Breast epithelium (tissue), 3 donors: ENCODE results near the gene NCOA1.

Source experiments
- POLR2A ChIP-seq: fragments of 450-650 bp; IDR thresholded peaks from one replicate; pipeline ENCODE4 v1.6.1; 2016; ENCODE audit warnings: antibody characterized with exemption, mild to moderate bottlenecking, moderate library complexity
- POLR2AphosphoS5 ChIP-seq, 3 donors: sonication (generic); formaldehyde crosslinking; IDR thresholded peaks; one replicate each; pipeline ENCODE4 v1.6.1; 2017; ENCODE audit warnings: antibody characterized with exemption in 3 of 3
- TF ChIP-seq, protein P1 (sequence below), 3 donors: fragments of 450-650 bp; IDR thresholded peaks; one replicate each; pipeline ENCODE4 v1.5.1; 2016 to 2017; ENCODE audit warnings: antibody characterized with exemption in 3 of 3, mild to moderate bottlenecking in 3 of 3, moderate library complexity in 3 of 3

DNA sequence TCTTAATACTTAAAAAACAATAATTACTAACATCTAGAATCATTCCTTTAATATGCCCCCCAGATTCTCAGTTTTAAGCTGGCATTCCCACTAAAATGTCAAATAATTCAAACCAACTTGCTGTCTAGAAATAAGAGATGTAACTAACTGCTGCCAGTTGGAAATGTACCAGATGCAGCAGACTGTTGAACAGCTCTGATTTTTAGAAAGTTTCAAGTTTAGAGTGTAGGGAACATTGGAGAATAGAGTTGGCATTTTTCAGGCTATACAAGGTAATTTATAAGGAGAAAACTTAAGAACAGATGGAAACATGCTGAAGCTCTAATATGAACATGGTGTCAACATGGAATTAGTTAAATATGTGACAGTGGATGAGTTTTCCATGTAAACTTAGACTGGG lies 200.8 kb downstream of the NCOA1 start:
- TF ChIP-seq, protein P1, sequence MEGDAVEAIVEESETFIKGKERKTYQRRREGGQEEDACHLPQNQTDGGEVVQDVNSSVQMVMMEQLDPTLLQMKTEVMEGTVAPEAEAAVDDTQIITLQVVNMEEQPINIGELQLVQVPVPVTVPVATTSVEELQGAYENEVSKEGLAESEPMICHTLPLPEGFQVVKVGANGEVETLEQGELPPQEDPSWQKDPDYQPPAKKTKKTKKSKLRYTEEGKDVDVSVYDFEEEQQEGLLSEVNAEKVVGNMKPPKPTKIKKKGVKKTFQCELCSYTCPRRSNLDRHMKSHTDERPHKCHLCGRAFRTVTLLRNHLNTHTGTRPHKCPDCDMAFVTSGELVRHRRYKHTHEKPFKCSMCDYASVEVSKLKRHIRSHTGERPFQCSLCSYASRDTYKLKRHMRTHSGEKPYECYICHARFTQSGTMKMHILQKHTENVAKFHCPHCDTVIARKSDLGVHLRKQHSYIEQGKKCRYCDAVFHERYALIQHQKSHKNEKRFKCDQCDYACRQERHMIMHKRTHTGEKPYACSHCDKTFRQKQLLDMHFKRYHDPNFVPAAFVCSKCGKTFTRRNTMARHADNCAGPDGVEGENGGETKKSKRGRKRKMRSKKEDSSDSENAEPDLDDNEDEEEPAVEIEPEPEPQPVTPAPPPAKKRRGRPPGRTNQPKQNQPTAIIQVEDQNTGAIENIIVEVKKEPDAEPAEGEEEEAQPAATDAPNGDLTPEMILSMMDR (IDR thresholded peaks at IDR 0.05), result no peak
- TF ChIP-seq POLR2AphosphoS5 (IDR thresholded peaks at IDR 0.05) (no peak), POLR2A (no peak)
